HG03039 (cell line): Measurements from ENCODE around the gene TMED7.

Source experiments
- ATAC-seq: cut with Tn5 transposase; IDR thresholded peaks from one replicate; pipeline ENCODE4 v1.9.1; 2021; ENCODE audit warnings: mild to moderate bottlenecking, moderate library complexity; ENCODE audit not compliant: unreplicated experiment

The TMED7 gene

GRCh38 chr5:115629903-115630302 is 4.1 kb upstream of the TMED7 start:
- no peak for ATAC-seq

GRCh38 chr5:115627295-115627865 is 1.5 kb upstream of the TMED7 start:
- no peak for ATAC-seq

- ATAC-seq, result peak; percentile 24
Observed at GRCh38 chr5:115626445-115626823, 598 bp upstream of the TMED7 start.

- no peak for ATAC-seq
Observed at GRCh38 chr5:115624994-115625393, 842 bp downstream of the TMED7 start.

GRCh38 chr5:115623658-115624057 is 2.2 kb downstream of the TMED7 start:
- ATAC-seq, result no peak

- ATAC-seq, result no peak
Observed at GRCh38 chr5:115621365-115621900, 4.4 kb downstream of the TMED7 start.

- ATAC-seq, result no peak
Observed at GRCh38 chr5:115616892-115617291, 8.9 kb downstream of the TMED7 start.

- no peak for ATAC-seq
Observed at GRCh38 chr5:115616472-115616871, 9.4 kb downstream of the TMED7 start.

- ATAC-seq, result no peak
Observed at GRCh38 chr5:115611873-115612272, 14.0 kb downstream of the TMED7 start.

- ATAC-seq, result no peak
Observed at GRCh38 chr5:115607935-115608334, 17.9 kb downstream of the TMED7 start.

- no peak for ATAC-seq
Observed at GRCh38 chr5:115605436-115605835, 20.4 kb downstream of the TMED7 start.

GRCh38 chr5:115602591-115603125 is 23.2 kb downstream of the TMED7 start:
- no peak for ATAC-seq

GRCh38 chr5:115601701-115602590 is 23.9 kb downstream of the TMED7 start, which contains the start of gene TICAM2:
TSS of gene TICAM2 (minus strand) at chr5:115602479. CDS start at chr5:115581256, 21,223 bp downstream.
- peak; percentile 68 for ATAC-seq

GRCh38 chr5:115600766-115601165 is 25.1 kb downstream of the TMED7 start:
- no peak for ATAC-seq

- no peak for ATAC-seq
Observed at GRCh38 chr5:115599924-115600323, 25.9 kb downstream of the TMED7 start.

GRCh38 chr5:115599502-115599901 is 26.3 kb downstream of the TMED7 start:
- peak; percentile 27 for ATAC-seq

GRCh38 chr5:115594128-115595047 is 31.4 kb downstream of the TMED7 start:
- ATAC-seq, result no peak

GRCh38 chr5:115589043-115589442 is 36.8 kb downstream of the TMED7 start:
- no peak for ATAC-seq

GRCh38 chr5:115588640-115589039 is 37.2 kb downstream of the TMED7 start:
- no peak for ATAC-seq

- ATAC-seq, result no peak
Observed at GRCh38 chr5:115586525-115587146, 39.2 kb downstream of the TMED7 start.
